Mucosa of stomach (tissue), 1 donor: ENCODE data around the gene FAM53B.

Experiments used
- H3K27me3 ChIP-seq: one replicate; pipeline ENCODE4 v1.7.0; 2013; ENCODE audit warnings: mild to moderate bottlenecking, low read length; ENCODE audit not compliant: control insufficient read depth, insufficient read depth
- H3K36me3 ChIP-seq: one replicate; pipeline ENCODE4 v1.7.0; 2013; ENCODE audit warnings: low read length; ENCODE audit not compliant: control insufficient read depth, insufficient read depth
- H3K4me1 ChIP-seq: one replicate; pipeline ENCODE4 v1.7.0; 2013; ENCODE audit warnings: mild to moderate bottlenecking, low read length; ENCODE audit not compliant: control insufficient read depth, insufficient read depth
- H3K4me3 ChIP-seq: one replicate; pipeline ENCODE4 v1.7.0; 2013; ENCODE audit warnings: low read length
- H3K9ac ChIP-seq: one replicate; pipeline ENCODE4 v1.7.0; 2013; ENCODE audit warnings: mild to moderate bottlenecking, low read length, moderate library complexity
- H3K9me3 ChIP-seq: one replicate; pipeline ENCODE4 v1.7.0; 2013; ENCODE audit warnings: mild to moderate bottlenecking, low read length, moderate library complexity; ENCODE audit not compliant: control insufficient read depth
- donor health status: Pancreatic carcinoma.

The FAM53B gene

DNA sequence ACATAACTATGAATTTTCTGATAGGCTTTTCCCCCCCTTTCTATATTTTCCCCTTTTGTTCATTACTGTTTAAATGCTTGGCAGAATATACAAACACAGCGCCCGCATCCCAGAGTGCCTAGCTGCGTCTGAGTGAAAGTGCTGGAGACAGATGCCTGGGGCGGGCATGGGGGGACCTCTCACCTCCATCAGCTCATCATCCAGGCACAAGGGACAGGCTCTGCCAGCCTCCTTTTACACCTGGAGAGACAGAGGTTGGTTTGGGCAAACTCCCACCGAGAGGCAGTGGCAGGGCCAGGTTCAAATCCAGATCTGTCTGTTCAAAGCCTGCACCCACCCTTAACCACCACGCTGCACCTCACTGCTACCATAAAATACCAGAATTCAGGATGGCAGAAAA is 104.5 kb downstream of the FAM53B start:
- H3K4me1 ChIP-seq, result peaks cover 12% of the 10 kb centered on the region
- no peaks in the 10 kb centered on the region for H3K36me3 ChIP-seq
- H3K9me3 ChIP-seq, result no peaks in the 10 kb centered on the region
- no peaks in the 10 kb centered on the region for H3K27me3 ChIP-seq
- H3K9ac ChIP-seq, result no peak overlapping the region
- no peak overlapping the region for H3K4me3 ChIP-seq

DNA sequence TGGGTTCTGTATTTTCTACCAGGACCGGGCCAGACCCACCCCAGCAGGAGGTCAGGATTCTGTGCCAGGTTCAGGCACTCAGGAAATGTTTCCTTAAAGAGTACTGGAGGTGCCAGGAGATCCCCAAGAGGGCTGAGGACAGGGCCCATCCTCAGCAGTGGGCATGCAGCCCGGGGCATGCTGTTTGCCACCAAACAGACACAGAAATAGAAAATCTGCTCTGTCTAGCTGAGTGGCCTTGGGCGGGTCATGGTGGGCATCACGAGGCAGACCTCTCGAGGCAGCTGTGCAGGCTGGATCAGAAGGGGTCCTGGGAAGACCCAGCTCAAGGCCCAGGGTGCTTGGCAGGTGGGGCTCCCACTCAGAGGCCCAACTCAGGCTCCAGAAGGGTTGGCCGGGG is 105.0 kb downstream of the FAM53B start:
- peaks cover 12% of the 10 kb centered on the region for H3K4me1 ChIP-seq
- H3K27me3 ChIP-seq, result no peaks in the 10 kb centered on the region
- H3K4me3 ChIP-seq, result no peak overlapping the region
- no peak overlapping the region for H3K9ac ChIP-seq
- H3K9me3 ChIP-seq, result no peaks in the 10 kb centered on the region
- H3K36me3 ChIP-seq, result no peaks in the 10 kb centered on the region

DNA sequence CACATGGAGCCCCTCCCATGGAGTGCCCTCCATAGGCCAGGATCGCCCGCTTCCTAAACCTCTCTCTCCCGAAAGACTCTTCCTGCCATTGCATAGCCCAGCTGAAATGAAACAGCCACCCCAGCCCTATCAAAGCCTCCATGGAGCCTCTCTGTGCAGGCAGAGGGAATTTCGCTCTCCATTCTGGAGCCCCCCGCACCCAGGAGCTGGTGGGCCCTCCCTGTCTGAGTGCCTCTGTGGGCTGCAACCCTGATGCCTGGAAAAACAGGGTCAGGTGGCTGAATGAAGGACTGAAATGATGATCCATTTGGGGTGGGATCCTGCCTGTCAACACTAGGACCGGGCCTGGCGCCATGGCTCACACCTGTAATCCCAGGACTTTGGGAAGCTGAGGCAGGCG is 106.4 kb downstream of the FAM53B start:
- Histone ChIP-seq H3K4me1 (peaks cover 14% of the 10 kb centered on the region), H3K9me3 (no peaks in the 10 kb centered on the region), H3K36me3 (no peaks in the 10 kb centered on the region), H3K9ac (no peak overlapping the region), H3K27me3 (no peaks in the 10 kb centered on the region), H3K4me3 (no peak overlapping the region)

DNA sequence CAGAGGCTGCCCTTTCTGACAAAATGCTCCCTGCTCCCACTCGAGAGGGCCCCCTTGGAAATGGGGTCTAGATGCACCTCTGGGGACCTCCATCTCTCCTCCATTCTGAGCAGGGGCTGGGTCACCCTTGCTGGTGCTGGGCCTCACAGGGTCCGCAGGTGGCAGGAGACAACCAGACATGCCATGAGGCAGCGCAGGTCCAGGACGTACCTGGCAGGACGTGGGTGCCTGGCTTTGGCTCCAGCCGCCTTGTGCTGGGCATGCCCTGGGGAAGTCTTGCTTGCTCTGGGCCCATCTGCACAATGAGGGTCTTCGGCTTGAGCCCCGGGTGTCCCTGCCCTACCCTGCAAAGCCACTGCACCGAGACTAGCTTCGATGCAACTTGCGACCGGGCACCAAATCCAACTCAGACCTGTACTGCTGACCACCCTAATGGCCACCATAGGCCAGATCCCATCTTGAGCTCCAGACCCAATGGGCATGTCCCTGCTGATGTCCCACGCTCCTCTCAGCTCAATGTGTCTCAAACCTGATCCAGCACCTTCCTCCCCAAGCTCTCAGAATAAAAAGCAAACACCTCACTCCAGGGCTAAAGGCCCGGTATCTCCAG is 107.0 kb downstream of the FAM53B start:
- Histone ChIP-seq H3K4me3 (no peak overlapping the region), H3K9ac (no peak overlapping the region), H3K36me3 (no peaks in the 10 kb centered on the region), H3K27me3 (no peaks in the 10 kb centered on the region), H3K4me1 (peaks cover 19% of the 10 kb centered on the region), H3K9me3 (no peaks in the 10 kb centered on the region)

DNA sequence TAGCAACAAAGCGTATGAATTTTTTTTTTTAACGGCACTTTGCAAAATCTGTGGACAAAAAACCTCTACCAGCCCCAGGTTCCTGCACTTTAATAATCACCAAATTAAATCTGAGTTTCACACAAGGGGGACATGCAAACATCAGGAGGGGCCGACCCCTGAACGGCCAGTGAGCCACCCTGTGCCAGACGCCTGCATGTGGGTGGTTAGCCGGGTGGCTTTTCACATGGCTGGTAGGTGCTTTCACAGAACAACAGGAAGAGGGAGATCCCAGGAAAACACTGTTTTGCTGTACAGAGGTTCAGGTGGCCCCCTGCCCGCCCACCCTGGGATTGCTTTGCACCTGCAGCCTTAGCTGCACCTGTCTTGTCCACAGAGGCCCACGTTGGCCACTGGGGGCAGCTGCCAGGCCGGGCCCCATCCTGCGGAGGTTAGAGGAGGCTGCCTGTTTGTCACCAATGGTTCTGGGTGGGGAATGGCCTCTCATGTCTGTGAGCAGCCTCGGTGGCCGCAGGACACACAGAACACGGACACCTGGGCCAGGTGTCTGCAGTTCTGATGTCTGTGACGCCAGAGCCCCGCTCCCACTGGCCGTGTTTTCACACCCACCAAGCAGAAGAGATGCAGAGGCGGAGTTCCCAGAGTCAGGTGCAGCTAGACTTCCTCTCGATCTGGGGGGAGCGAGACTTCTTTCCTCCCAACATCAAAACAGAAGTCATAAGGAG is 107.7 kb downstream of the FAM53B start:
- no peaks in the 10 kb centered on the region for H3K36me3 ChIP-seq
- no peak overlapping the region for H3K9ac ChIP-seq
- no peaks in the 10 kb centered on the region for H3K27me3 ChIP-seq
- no peaks in the 10 kb centered on the region for H3K9me3 ChIP-seq
- no peak overlapping the region for H3K4me3 ChIP-seq
- peaks cover 20% of the 10 kb centered on the region for H3K4me1 ChIP-seq

DNA sequence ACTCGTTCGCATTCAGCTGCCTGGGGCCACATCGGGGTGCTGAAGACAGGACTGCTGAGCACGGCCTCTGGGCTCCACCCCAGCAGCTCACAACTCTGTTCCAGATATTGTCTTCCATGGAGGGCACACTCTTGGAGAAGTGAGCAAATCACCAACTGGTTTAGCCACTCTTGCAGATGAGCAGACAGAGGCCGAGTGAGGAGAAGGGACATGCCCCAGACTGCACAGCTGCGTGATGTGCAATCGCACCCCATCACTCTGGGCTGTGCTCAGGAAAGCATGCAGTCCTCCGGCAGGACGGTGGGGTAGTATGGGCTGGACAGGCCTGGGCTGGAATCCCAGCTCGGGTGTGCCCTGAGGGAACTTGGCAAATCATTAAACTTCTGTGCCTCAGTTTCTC is 111.6 kb downstream of the FAM53B start:
- peaks cover 30% of the 10 kb centered on the region for H3K4me1 ChIP-seq
- no peaks in the 10 kb centered on the region for H3K9me3 ChIP-seq
- H3K4me3 ChIP-seq, result no peak overlapping the region
- peak overlapping the region; percentile 5 for H3K9ac ChIP-seq
- no peaks in the 10 kb centered on the region for H3K27me3 ChIP-seq
- H3K36me3 ChIP-seq, result no peaks in the 10 kb centered on the region

DNA sequence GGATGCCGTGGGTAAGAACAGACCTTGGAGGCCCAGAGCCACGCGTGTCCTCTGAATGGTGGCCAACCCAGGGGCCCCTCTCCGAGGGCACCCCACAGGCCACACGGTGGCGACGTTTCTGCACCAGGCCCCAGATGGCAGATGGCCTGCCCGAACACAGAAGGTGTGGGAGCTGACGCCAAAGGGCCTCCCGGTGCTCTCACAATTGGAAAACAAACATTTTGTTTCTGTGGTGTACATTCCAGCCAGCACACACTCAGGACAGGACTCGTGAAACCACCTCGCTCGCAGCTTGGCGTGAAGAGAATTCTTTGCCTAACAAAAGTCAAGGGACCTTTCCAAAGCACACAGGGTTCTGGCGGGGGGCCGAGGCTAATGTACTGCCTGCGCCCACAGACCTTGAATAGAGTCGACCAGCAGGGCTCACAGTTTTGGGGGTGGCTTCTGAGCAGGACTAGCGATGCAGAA is 112.1 kb downstream of the FAM53B start:
- H3K36me3 ChIP-seq, result no peaks in the 10 kb centered on the region
- no peaks in the 10 kb centered on the region for H3K27me3 ChIP-seq
- peaks cover 34% of the 10 kb centered on the region for H3K4me1 ChIP-seq
- peak overlapping the region; percentile 5 for H3K9ac ChIP-seq
- H3K4me3 ChIP-seq, result no peak overlapping the region
- no peaks in the 10 kb centered on the region for H3K9me3 ChIP-seq

DNA sequence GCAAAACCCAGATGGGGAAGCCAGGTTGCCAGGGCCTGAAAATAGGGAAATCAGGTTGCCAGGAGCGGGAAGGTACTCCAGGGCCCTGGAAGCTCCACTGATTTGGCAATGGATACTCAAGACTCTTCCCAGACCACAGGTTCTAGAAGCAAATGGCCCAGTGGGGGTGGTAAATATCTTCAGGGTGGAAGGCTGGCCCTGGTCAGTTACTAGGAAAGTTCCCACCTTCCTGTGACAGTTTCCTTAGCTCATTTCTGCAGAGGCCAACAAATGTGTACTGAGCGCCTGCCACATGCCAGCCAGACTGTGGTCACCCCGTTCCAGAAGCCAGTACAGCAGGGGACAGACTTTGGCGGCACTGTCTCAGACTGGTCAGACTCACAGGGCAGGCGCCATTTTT is 113.6 kb downstream of the FAM53B start:
- Histone ChIP-seq H3K4me3 (no peak overlapping the region), H3K9me3 (no peaks in the 10 kb centered on the region), H3K4me1 (peaks cover 43% of the 10 kb centered on the region), H3K36me3 (no peaks in the 10 kb centered on the region), H3K9ac (no peak overlapping the region), H3K27me3 (no peaks in the 10 kb centered on the region)

DNA sequence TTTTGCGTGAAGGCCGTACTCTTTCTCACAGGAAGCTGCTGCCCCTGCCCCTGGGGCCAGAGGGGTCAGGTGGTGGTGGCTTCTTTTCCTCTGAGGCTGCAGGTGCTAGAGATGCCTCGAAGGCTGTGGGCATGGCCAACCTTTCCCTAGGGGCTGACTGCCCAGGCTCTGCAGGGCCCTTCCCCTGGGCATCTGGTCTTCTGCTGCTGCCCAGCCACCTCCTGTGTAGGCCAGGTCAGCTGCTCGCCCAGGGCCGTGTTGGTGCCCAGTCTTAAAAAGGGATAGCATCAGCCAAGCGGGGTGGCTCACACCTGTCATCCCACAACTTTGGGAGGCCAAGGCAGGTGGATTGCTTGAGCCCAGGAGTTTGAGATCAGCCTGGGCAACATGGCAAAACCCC is 114.3 kb downstream of the FAM53B start:
- Histone ChIP-seq H3K9me3 (no peaks in the 10 kb centered on the region), H3K9ac (no peak overlapping the region), H3K36me3 (no peaks in the 10 kb centered on the region), H3K27me3 (no peaks in the 10 kb centered on the region), H3K4me1 (peaks cover 43% of the 10 kb centered on the region), H3K4me3 (no peak overlapping the region)

DNA sequence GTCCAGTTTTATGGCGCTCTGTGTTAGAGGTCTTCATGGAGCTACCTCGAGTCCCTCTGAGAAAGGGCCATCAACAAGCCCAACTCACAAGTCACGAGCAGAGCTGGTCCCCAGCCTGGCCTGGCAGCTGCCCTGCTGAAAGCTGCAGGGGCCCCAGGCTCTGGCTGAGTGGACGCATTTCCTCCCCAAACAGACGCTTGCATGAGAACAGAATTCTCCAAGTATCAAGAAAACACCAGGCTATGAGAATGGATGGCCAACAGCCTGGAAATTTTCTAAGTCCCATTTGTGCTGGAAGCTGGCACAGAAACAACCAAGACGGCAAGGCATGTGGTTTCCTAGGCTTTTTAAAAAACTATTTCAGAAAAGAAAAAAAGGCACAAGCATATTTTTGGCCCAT is 114.8 kb downstream of the FAM53B start:
- Histone ChIP-seq H3K9ac (no peak overlapping the region), H3K27me3 (no peaks in the 10 kb centered on the region), H3K4me1 (peaks cover 43% of the 10 kb centered on the region), H3K9me3 (no peaks in the 10 kb centered on the region), H3K4me3 (no peak overlapping the region), H3K36me3 (no peaks in the 10 kb centered on the region)

DNA sequence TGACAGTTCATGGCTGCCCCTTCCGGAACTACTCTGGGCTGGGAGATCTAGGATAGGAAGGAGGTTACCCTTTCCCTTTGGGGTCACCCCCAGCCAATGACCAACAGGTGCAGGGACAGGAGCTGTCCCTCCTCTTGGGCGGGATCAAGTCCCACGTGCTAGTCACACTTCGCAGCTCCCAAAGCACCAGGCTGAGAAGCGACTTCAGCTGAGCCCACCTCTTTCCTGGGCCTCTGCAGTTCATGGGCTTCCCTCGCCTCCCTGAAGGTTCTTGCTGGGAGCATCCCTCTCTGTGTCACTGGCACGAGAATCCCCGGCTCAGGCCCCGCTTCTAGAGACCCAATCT is 115.5 kb downstream of the FAM53B start:
- Histone ChIP-seq H3K27me3 (no peaks in the 10 kb centered on the region), H3K4me1 (peaks cover 43% of the 10 kb centered on the region), H3K9ac (no peak overlapping the region), H3K9me3 (no peaks in the 10 kb centered on the region), H3K4me3 (no peak overlapping the region), H3K36me3 (no peaks in the 10 kb centered on the region)

DNA sequence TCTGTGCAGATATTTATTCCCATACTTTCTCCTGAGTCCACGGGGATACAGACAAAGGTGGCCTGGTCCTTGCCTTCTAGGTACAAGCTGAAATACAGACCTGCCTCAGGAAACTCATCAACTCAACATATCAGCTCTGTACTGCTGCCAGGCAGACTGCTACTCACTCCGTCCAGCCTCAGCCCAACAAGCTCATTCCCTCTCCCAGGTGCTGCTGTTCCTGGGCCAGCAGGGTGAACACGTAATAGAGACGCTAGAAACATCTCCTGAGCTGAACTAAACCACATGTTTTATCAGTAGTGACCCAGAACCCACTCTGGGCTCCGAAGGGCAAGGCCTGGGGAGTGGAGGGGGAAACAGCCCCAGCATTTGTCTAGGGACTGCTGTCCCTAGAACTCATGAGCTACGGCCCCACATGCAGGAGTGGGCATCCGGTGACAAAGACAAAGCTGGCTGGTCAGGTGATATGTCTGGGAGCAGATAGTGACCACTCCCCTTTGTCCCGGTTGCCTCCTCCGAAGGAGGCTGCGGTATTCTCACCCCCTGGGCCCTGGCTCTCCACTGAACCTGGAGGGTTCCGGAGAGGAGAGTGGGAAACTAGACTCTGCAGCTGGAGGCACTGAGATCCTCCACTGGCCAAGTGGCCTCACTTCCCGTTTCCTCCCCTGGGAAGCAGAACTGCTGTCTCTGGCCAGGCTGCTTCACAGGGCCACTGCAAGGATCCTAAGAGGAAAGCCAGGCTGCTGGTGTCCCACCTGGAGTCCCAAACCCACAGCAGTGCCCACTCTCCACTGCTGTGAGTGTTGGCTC is 116.1 kb downstream of the FAM53B start:
- no peaks in the 10 kb centered on the region for H3K36me3 ChIP-seq
- no peak overlapping the region for H3K4me3 ChIP-seq
- peaks cover 43% of the 10 kb centered on the region for H3K4me1 ChIP-seq
- H3K9me3 ChIP-seq, result no peaks in the 10 kb centered on the region
- no peaks in the 10 kb centered on the region for H3K27me3 ChIP-seq
- H3K9ac ChIP-seq, result no peak overlapping the region
